GM12878 (cell line): ENCODE results near the gene OXCT2. TPM values are rescaled to one million over a fixed set of nuclear protein-coding genes. Genes with fewer than 3 reads are reported as not detected.

Experiments
- CEBPB ChIP-seq, 2 experiments: fragments of 150-350 bp in 1 of 2; IDR thresholded peaks; 2 replicates each; pipeline ENCODE4 v1.6.1; 2012 to 2014; ENCODE audit warnings: low read depth in 2 of 2, low read length in 2 of 2, borderline replicate concordance in 1 of 2, inconsistent platforms in 1 of 2
- FOS ChIP-seq: IDR thresholded peaks from 3 replicates; pipeline ENCODE4 v1.6.1; 2011; ENCODE audit warnings: borderline replicate concordance; ENCODE audit not compliant: insufficient read length; ENCODE audit errors: extremely low read depth
- KDM1A ChIP-seq: fragments of 200-600 bp; sonication (generic); IDR thresholded peaks from 2 replicates; pipeline ENCODE4 v1.6.1; 2016; ENCODE audit warnings: borderline replicate concordance
- KLF5 ChIP-seq: fragments of 450-650 bp; IDR thresholded peaks from 2 replicates; pipeline ENCODE4 v1.6.1; 2014; ENCODE audit warnings: mild to moderate bottlenecking; ENCODE audit not compliant: partially characterized antibody
- MEF2A ChIP-seq: IDR thresholded peaks from 2 replicates; pipeline ENCODE4 v1.6.1; 2011; ENCODE audit warnings: low read depth, mild to moderate bottlenecking, low read length, moderate library complexity; ENCODE audit not compliant: insufficient read depth
- NBN ChIP-seq: fragments of 450-650 bp; IDR thresholded peaks from 2 replicates; pipeline ENCODE4 v1.6.1; 2016
- POLR2AphosphoS5 ChIP-seq: IDR thresholded peaks from 2 replicates; pipeline ENCODE4 v1.6.1; 2011; ENCODE audit warnings: mild to moderate bottlenecking, low read length, inconsistent platforms
- POU2F2 ChIP-seq: IDR thresholded peaks from 3 replicates; pipeline ENCODE4 v1.6.1; 2011; ENCODE audit warnings: low read depth, mild to moderate bottlenecking, low read length, borderline replicate concordance
- RBBP5 ChIP-seq: fragments of 200-600 bp; sonication (generic); conservative IDR thresholded peaks from 2 replicates; pipeline ENCODE4 v1.6.1; 2016
- RUNX3 ChIP-seq: IDR thresholded peaks from 2 replicates; pipeline ENCODE4 v1.6.1; 2012; ENCODE audit warnings: low read length, inconsistent platforms
- SIX5 ChIP-seq: IDR thresholded peaks from 2 replicates; pipeline ENCODE4 v1.6.1; 2011; ENCODE audit warnings: mild to moderate bottlenecking, low read depth, low read length, moderate library complexity; ENCODE audit not compliant: severe bottlenecking
- SMAD5 ChIP-seq: IDR thresholded peaks from 2 replicates; pipeline ENCODE4 v1.6.1; 2016; ENCODE audit warnings: antibody characterized with exemption, low read depth
- SPI1 ChIP-seq: IDR thresholded peaks from 2 replicates; pipeline ENCODE4 v1.6.1; 2011; ENCODE audit warnings: low read depth, mild to moderate bottlenecking, low read length, moderate library complexity, borderline replicate concordance; ENCODE audit not compliant: insufficient read depth
- YBX1 ChIP-seq: fragments of 450-650 bp; IDR thresholded peaks from 2 replicates; pipeline ENCODE4 v1.6.1; 2016; ENCODE audit warnings: antibody characterized with exemption
- polyA plus RNA-seq, 11 experiments: library from polyadenylated mRNA; depleted of rRNA in 4 of 11; unstranded in 6 of 11; stranded (reverse) in 5 of 11; fragments of >200 nt; fragmentation: Nextera tagmentation in 4 of 11; fragmentation: Illumina TruSeq in 1 of 11; extraction: Ambion mirVana in 4 of 11; extraction: Trizol in 1 of 11; gene quantifications; 1 replicate in 1 of 11; 2 replicates in 10 of 11; pipeline versions ENCODE4 v1.2.1 to v1.2.3, GENCODE V29; 2011 to 2016; ENCODE audit warnings: inconsistent platforms in 2 of 11, missing spikeins in 2 of 11, low read depth in 1 of 11
- total RNA-seq, 4 experiments: library from RNA; depleted of rRNA in 3 of 4; stranded (reverse); fragments of >200 nt in 3 of 4; fragmentation: Illumina TruSeq in 1 of 4; extraction: Trizol in 1 of 4; gene quantifications; 2 replicates each; pipeline versions ENCODE4 v1.2.1 to v1.2.3, GENCODE V29; 2013 to 2021
- TF ChIP-seq, protein P1 (sequence below): fragments of 450-650 bp; IDR thresholded peaks from 2 replicates; pipeline ENCODE4 v1.6.1; 2016; ENCODE audit warnings: mild to moderate bottlenecking
- TF ChIP-seq, protein P2 (sequence below): IDR thresholded peaks from 2 replicates; pipeline ENCODE4 v1.6.1; 2012; ENCODE audit warnings: low read depth, low read length, improper control_type of control experiment
- TF ChIP-seq, protein P3 (sequence below), 3 experiments: IDR thresholded peaks in 2 of 3; conservative IDR thresholded peaks in 1 of 3; 2 replicates each; pipeline ENCODE4 v1.5.1; 2011; ENCODE audit warnings: low read depth in 3 of 3, low read length in 3 of 3, mild to moderate bottlenecking in 3 of 3, control low read depth in 2 of 3, moderate library complexity in 2 of 3, inconsistent platforms in 1 of 3, mixed read lengths in 1 of 3; ENCODE audit not compliant: control insufficient read depth in 2 of 3, insufficient read depth in 1 of 3; ENCODE audit errors: extremely low read depth in 1 of 3
- TF ChIP-seq, protein P4 (sequence below): fragments of 450-650 bp; formaldehyde crosslinking; IDR thresholded peaks from 2 replicates; pipeline ENCODE4 v1.5.0; 2022; ENCODE audit warnings: mild to moderate bottlenecking, missing genetic modification characterization
- TF ChIP-seq, protein P5 (sequence below): fragments of 450-650 bp; IDR thresholded peaks from 2 replicates; pipeline ENCODE4 v1.6.1; 2017; ENCODE audit warnings: mild to moderate bottlenecking, moderate library complexity

Gene OXCT2
- total and polyA plus RNA-seq, 10 of the 15 experiments (the other 5 are each of a cell fraction or from before 2014, with no cell fraction given): 0.06 to 1.9 (median 0.59) TPM

DNA sequence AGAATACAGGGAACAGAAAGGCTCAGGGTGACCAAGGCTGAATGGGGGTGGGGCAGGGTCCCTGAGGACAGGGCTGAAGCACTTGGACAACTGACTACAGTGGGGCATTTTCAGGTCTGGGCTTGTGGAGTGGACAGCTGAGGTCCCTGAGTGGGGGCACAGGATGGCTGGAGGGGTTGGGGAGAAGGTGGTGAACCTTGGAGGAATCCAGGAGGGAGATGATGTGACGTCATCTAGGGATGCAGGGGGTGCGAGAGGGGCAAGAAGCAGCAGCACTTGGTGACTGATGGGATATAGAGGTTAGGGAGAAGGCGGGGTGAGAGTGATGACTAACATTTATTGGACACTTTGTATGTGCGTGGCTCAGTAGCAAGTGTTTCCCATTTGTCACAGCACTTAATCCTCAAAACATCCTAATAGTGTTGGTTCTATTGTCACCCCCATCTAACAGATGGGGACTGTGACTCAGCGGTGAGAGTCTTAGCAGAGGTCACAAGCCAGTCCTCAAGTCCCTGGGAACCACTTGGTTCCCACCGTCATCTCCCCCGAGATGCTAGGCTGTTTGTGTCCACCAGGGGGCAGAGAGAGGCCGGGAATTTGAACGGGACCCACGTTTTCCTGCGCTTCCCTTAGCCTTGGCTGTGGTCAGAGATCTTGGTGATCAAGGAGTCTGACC, 45.4 kb upstream of the OXCT2 start (continued):
- TF ChIP-seq POU2F2 (no peak), POLR2AphosphoS5 (no peak), SPI1 (no peak), YBX1 (no peak), RUNX3 (peak; percentile 26; the same call in 1 of the 2 replicates), SIX5 (no peak), RBBP5 (no peak), FOS (no peak), NBN (0 out of 2 replicates have a peak, but pooled peaks have one; percentile 50), MEF2A (no peak), KLF5 (no peak), CEBPB (IDR thresholded peaks at IDR 0.05; ENCODE audit: borderline replicate concordance in 1 of 2, low read depth in 2 of 2, low read length in 2 of 2) (no peak), KDM1A (no peak), SMAD5 (no peak)
- TF ChIP-seq, protein P1, sequence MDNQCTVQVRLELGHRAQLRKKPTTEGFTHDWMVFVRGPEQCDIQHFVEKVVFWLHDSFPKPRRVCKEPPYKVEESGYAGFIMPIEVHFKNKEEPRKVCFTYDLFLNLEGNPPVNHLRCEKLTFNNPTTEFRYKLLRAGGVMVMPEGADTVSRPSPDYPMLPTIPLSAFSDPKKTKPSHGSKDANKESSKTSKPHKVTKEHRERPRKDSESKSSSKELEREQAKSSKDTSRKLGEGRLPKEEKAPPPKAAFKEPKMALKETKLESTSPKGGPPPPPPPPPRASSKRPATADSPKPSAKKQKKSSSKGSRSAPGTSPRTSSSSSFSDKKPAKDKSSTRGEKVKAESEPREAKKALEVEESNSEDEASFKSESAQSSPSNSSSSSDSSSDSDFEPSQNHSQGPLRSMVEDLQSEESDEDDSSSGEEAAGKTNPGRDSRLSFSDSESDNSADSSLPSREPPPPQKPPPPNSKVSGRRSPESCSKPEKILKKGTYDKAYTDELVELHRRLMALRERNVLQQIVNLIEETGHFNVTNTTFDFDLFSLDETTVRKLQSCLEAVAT: no peak
- TF ChIP-seq, protein P2, sequence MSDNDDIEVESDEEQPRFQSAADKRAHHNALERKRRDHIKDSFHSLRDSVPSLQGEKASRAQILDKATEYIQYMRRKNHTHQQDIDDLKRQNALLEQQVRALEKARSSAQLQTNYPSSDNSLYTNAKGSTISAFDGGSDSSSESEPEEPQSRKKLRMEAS: no peak
- TF ChIP-seq, protein P3, sequence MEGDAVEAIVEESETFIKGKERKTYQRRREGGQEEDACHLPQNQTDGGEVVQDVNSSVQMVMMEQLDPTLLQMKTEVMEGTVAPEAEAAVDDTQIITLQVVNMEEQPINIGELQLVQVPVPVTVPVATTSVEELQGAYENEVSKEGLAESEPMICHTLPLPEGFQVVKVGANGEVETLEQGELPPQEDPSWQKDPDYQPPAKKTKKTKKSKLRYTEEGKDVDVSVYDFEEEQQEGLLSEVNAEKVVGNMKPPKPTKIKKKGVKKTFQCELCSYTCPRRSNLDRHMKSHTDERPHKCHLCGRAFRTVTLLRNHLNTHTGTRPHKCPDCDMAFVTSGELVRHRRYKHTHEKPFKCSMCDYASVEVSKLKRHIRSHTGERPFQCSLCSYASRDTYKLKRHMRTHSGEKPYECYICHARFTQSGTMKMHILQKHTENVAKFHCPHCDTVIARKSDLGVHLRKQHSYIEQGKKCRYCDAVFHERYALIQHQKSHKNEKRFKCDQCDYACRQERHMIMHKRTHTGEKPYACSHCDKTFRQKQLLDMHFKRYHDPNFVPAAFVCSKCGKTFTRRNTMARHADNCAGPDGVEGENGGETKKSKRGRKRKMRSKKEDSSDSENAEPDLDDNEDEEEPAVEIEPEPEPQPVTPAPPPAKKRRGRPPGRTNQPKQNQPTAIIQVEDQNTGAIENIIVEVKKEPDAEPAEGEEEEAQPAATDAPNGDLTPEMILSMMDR (IDR thresholded peaks at IDR 0.05 in 2 of 3, conservative IDR thresholded peaks at IDR 0.05 in 1 of 3; ENCODE audit: control insufficient read depth in 2 of 3, extremely low read depth in 1 of 3, insufficient read depth in 1 of 3, low read depth in 3 of 3, low read length in 3 of 3): peak; percentile 79 to 88 (median 80)
- TF ChIP-seq, protein P4, sequence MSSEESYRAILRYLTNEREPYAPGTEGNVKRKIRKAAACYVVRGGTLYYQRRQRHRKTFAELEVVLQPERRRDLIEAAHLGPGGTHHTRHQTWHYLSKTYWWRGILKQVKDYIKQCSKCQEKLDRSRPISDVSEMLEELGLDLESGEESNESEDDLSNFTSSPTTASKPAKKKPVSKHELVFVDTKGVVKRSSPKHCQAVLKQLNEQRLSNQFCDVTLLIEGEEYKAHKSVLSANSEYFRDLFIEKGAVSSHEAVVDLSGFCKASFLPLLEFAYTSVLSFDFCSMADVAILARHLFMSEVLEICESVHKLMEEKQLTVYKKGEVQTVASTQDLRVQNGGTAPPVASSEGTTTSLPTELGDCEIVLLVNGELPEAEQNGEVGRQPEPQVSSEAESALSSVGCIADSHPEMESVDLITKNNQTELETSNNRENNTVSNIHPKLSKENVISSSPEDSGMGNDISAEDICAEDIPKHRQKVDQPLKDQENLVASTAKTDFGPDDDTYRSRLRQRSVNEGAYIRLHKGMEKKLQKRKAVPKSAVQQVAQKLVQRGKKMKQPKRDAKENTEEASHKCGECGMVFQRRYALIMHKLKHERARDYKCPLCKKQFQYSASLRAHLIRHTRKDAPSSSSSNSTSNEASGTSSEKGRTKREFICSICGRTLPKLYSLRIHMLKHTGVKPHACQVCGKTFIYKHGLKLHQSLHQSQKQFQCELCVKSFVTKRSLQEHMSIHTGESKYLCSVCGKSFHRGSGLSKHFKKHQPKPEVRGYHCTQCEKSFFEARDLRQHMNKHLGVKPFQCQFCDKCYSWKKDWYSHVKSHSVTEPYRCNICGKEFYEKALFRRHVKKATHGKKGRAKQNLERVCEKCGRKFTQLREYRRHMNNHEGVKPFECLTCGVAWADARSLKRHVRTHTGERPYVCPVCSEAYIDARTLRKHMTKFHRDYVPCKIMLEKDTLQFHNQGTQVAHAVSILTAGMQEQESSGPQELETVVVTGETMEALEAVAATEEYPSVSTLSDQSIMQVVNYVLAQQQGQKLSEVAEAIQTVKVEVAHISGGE (CRISPR knock-in tag): no peak
- TF ChIP-seq, protein P5, sequence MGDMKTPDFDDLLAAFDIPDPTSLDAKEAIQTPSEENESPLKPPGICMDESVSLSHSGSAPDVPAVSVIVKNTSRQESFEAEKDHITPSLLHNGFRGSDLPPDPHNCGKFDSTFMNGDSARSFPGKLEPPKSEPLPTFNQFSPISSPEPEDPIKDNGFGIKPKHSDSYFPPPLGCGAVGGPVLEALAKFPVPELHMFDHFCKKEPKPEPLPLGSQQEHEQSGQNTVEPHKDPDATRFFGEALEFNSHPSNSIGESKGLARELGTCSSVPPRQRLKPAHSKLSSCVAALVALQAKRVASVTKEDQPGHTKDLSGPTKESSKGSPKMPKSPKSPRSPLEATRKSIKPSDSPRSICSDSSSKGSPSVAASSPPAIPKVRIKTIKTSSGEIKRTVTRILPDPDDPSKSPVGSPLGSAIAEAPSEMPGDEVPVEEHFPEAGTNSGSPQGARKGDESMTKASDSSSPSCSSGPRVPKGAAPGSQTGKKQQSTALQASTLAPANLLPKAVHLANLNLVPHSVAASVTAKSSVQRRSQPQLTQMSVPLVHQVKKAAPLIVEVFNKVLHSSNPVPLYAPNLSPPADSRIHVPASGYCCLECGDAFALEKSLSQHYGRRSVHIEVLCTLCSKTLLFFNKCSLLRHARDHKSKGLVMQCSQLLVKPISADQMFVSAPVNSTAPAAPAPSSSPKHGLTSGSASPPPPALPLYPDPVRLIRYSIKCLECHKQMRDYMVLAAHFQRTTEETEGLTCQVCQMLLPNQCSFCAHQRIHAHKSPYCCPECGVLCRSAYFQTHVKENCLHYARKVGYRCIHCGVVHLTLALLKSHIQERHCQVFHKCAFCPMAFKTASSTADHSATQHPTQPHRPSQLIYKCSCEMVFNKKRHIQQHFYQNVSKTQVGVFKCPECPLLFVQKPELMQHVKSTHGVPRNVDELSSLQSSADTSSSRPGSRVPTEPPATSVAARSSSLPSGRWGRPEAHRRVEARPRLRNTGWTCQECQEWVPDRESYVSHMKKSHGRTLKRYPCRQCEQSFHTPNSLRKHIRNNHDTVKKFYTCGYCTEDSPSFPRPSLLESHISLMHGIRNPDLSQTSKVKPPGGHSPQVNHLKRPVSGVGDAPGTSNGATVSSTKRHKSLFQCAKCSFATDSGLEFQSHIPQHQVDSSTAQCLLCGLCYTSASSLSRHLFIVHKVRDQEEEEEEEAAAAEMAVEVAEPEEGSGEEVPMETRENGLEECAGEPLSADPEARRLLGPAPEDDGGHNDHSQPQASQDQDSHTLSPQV: no peak
